K562 (cell line): ENCODE results near the gene NINJ1.

Source experiments
- CTCF ChIP-seq, 3 experiments: IDR thresholded peaks in 2 of 3; conservative IDR thresholded peaks in 1 of 3; 2 replicates each; pipeline ENCODE4 v1.5.1; 2011 to 2012; ENCODE audit warnings: low read length in 3 of 3, mild to moderate bottlenecking in 3 of 3, control low read depth in 2 of 3, improper control_type of control experiment in 1 of 3, inconsistent platforms in 1 of 3, low read depth in 1 of 3, mixed read lengths in 1 of 3, moderate library complexity in 1 of 3; ENCODE audit not compliant: insufficient read depth in 2 of 3
- GABPA ChIP-seq: fragments of 200-800 bp; sonication (Bioruptor generic); conservative IDR thresholded peaks from 2 replicates; pipeline ENCODE4 v1.6.1; 2016; ENCODE audit warnings: low read depth, missing genetic modification characterization, missing compliant biosample characterization
- MXI1 ChIP-seq: IDR thresholded peaks from 2 replicates; pipeline ENCODE4 v1.6.1; 2011; ENCODE audit warnings: low read depth, mild to moderate bottlenecking, improper control_type of control experiment, low read length
- ZNF75A ChIP-seq: fragments of 450-650 bp; formaldehyde crosslinking; IDR thresholded peaks from 2 replicates; pipeline ENCODE4 v1.4.0; 2020; ENCODE audit warnings: mild to moderate bottlenecking
- TF ChIP-seq, protein P1 (sequence below): sonication (generic); formaldehyde crosslinking; IDR thresholded peaks from 2 replicates; pipeline ENCODE4 v1.8.1; 2023; ENCODE audit warnings: mild to moderate bottlenecking, missing genetic modification reagents
- TF ChIP-seq, protein P2 (sequence below), 2 experiments: fragments of 450-650 bp in 1 of 2; IDR thresholded peaks; 2 replicates each; pipeline ENCODE4 v1.6.1; 2011 to 2017; ENCODE audit warnings: low read depth in 2 of 2, antibody characterized with exemption in 1 of 2, borderline replicate concordance in 1 of 2, low read length in 1 of 2, mild to moderate bottlenecking in 1 of 2, mixed read lengths in 1 of 2; ENCODE audit not compliant: control insufficient read depth in 1 of 2

DNA sequence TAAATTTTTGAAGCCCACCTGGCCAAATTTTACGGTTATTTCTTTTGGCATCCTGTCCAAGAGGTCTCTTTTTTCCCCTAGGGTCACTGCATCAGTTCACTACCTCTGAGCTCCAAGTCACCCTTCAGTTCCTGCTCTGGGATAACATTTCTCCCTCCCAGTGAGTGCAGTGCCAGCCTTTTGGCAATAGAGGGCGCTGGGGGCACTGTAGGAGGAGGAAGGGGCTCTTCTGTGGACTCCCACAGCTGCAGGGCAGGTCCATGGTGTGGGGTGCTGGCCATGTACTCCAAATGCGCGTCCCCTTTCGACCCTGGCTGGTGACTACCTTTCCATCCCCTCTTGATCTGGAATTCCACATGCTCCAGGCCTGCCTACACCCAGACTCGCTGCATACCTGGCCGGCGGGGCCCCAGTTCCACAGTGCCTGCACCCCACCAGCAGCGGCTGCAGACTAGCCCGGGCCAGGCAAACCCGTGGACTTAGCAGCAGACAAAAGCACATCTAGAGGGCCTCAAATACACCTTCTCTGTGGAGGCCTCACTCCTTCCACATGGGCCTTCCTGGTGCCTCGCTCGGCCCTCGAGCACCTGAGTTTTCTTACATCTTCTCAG, 20.3 kb upstream of the NINJ1 start:
- TF ChIP-seq CTCF (IDR thresholded peaks at IDR 0.05 in 2 of 3, conservative IDR thresholded peaks at IDR 0.05 in 1 of 3; ENCODE audit: insufficient read depth in 2 of 3, low read depth in 1 of 3, low read length in 3 of 3) (peak; percentile 83 to 94 (median 83)), GABPA (tag) (no peak), ZNF75A (no peak), MXI1 (no peak)
- TF ChIP-seq, protein P1, sequence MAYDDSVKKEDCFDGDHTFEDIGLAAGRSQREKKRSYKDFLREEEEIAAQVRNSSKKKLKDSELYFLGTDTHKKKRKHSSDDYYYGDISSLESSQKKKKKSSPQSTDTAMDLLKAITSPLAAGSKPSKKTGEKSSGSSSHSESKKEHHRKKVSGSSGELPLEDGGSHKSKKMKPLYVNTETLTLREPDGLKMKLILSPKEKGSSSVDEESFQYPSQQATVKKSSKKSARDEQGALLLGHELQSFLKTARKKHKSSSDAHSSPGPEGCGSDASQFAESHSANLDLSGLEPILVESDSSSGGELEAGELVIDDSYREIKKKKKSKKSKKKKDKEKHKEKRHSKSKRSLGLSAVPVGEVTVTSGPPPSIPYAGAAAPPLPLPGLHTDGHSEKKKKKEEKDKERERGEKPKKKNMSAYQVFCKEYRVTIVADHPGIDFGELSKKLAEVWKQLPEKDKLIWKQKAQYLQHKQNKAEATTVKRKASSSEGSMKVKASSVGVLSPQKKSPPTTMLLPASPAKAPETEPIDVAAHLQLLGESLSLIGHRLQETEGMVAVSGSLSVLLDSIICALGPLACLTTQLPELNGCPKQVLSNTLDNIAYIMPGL = no peak
- TF ChIP-seq, protein P2, sequence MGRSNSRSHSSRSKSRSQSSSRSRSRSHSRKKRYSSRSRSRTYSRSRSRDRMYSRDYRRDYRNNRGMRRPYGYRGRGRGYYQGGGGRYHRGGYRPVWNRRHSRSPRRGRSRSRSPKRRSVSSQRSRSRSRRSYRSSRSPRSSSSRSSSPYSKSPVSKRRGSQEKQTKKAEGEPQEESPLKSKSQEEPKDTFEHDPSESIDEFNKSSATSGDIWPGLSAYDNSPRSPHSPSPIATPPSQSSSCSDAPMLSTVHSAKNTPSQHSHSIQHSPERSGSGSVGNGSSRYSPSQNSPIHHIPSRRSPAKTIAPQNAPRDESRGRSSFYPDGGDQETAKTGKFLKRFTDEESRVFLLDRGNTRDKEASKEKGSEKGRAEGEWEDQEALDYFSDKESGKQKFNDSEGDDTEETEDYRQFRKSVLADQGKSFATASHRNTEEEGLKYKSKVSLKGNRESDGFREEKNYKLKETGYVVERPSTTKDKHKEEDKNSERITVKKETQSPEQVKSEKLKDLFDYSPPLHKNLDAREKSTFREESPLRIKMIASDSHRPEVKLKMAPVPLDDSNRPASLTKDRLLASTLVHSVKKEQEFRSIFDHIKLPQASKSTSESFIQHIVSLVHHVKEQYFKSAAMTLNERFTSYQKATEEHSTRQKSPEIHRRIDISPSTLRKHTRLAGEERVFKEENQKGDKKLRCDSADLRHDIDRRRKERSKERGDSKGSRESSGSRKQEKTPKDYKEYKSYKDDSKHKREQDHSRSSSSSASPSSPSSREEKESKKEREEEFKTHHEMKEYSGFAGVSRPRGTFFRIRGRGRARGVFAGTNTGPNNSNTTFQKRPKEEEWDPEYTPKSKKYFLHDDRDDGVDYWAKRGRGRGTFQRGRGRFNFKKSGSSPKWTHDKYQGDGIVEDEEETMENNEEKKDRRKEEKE (IDR thresholded peaks at IDR 0.05; ENCODE audit: borderline replicate concordance in 1 of 2, control insufficient read depth in 1 of 2, low read depth in 2 of 2, low read length in 1 of 2) = no peak
